Measurements from ENCODE around the gene MAMDC2. TPM values are rescaled to one million over a fixed set of nuclear protein-coding genes. Genes with fewer than 3 reads are reported as not detected.
A peak's percentile ranks its signal among the peaks of the same experiment; 100 is the strongest.

MAMDC2 gene
- total RNA-seq, 1 experiment from 2014 or later: not detected

DNA sequence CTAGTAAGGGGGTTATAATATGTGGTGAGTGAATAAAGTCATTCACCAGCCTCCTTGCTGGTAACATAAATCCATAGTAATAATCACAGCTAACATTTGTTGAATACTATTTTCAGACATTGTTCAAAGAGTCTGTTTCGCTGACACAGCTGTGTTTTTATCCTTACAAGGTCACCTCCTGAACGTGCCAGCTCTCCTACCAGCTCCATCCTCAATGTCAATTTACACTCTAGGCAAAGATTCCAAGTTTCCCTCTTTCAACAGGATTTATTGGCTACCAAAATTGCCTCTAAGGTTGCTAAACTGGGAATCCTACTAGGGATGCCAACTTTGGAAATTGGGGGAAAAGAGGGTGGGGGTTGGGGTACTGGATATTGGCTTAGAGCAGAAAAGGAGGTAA is 184.5 kb downstream of the MAMDC2 start:
- Mint-ChIP-seq H3K36me3 (ENCODE audit: insufficient read depth, unreplicated experiment) (no peaks in the 10 kb centered on the region), H3K4me3 (ENCODE audit: unreplicated experiment) (no peak overlapping the region), H3K27me3 (ENCODE audit: insufficient read depth, unreplicated experiment) (no peaks in the 10 kb centered on the region), H3K9me3 (ENCODE audit: unreplicated experiment) (no peaks in the 10 kb centered on the region), H3K27ac (ENCODE audit: low read depth, unreplicated experiment) (no peak overlapping the region), H3K4me1 (ENCODE audit: insufficient read depth, unreplicated experiment) (no peaks in the 10 kb centered on the region)
- ChIA-PET POLR2A (interaction anchor here (1.0 to 1.5 kb wide), 3 partner anchors 27 to 102 kb away, joined by 3 to 7 read pairs (median 3); no protein-coding TSS in a partner anchor), CTCF (interaction anchor here (1.0 kb wide), 1 partner anchor 107 kb away, joined by 3 read pairs; no protein-coding TSS in a partner anchor)
- intact Hi-C loops (cut with micrococcal nuclease): no loop called here
- TF ChIP-seq CTCF (IDR thresholded peaks at IDR 0.05; ENCODE audit: unreplicated experiment): no peak
- BruUV-seq (replicated peaks): no TSS peak
- DNase-seq (ENCODE audit: unreplicated experiment): no peak

- H3K36me3 Mint-ChIP-seq (ENCODE audit: insufficient read depth, unreplicated experiment): no peaks in the 10 kb centered on the region
- no peak overlapping the region for H3K4me3 Mint-ChIP-seq (ENCODE audit: unreplicated experiment)
- no peaks in the 10 kb centered on the region for H3K4me1 Mint-ChIP-seq (ENCODE audit: insufficient read depth, unreplicated experiment)
- no peak overlapping the region for H3K27ac Mint-ChIP-seq (ENCODE audit: low read depth, unreplicated experiment)
- no peak for TF ChIP-seq CTCF (IDR thresholded peaks at IDR 0.05; ENCODE audit: unreplicated experiment)
- ChIA-PET CTCF (interaction anchor here (0.8 to 1.0 kb wide), 2 partner anchors 108 to 156 kb away, joined by 3 read pairs; no protein-coding TSS in a partner anchor), POLR2A (interaction anchor here (1.0 to 1.5 kb wide), 2 partner anchors 26 to 29 kb away, joined by 3 to 7 read pairs; no protein-coding TSS in a partner anchor)
- BruUV-seq (replicated peaks): no TSS peak
- intact Hi-C loops (cut with micrococcal nuclease): loop anchor here (1.0 kb wide), 2 partner anchors 107 to 256 kb away; no protein-coding TSS in a partner anchor
- no peaks in the 10 kb centered on the region for H3K27me3 Mint-ChIP-seq (ENCODE audit: insufficient read depth, unreplicated experiment)
- H3K9me3 Mint-ChIP-seq (ENCODE audit: unreplicated experiment): no peaks in the 10 kb centered on the region
- DNase-seq (ENCODE audit: unreplicated experiment): no peak
These were observed 185.0 kb downstream of the MAMDC2 start for GRCh38 chr9:70228611-70229010.

DNA sequence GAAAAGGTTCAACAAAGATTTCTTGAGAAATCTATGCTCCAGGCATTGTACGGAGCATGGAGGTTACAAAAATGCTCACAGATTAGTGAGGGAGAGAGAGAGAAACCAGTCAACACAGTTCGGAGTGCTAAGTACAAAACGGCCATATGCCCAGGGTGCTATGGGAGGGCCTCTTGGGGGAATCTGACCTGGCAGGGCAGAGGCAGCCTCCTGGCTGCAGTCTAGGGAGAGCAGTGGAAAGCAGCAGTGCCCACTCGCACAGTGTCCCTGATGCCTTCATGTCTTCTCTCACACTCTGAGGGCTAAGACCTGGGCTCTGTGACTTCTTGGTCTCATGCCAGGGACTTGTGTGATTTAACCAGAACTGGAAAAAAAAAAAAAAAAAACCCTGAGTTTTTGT is 185.4 kb downstream of the MAMDC2 start:
- no peak overlapping the region for H3K4me3 Mint-ChIP-seq (ENCODE audit: unreplicated experiment)
- H3K27me3 Mint-ChIP-seq (ENCODE audit: insufficient read depth, unreplicated experiment): no peaks in the 10 kb centered on the region
- no peak overlapping the region for H3K27ac Mint-ChIP-seq (ENCODE audit: low read depth, unreplicated experiment)
- DNase-seq (ENCODE audit: unreplicated experiment): no peak
- no peaks in the 10 kb centered on the region for H3K36me3 Mint-ChIP-seq (ENCODE audit: insufficient read depth, unreplicated experiment)
- CTCF ChIA-PET: interaction anchor here (0.6 to 1.3 kb wide), 4 partner anchors 108 to 255 kb away, joined by 3 to 7 read pairs (median 3); no protein-coding TSS in a partner anchor
- intact Hi-C loops (cut with micrococcal nuclease): loop anchor here (1.0 kb wide), 2 partner anchors 108 to 257 kb away; no protein-coding TSS in a partner anchor
- H3K9me3 Mint-ChIP-seq (ENCODE audit: unreplicated experiment): no peaks in the 10 kb centered on the region
- BruUV-seq (replicated peaks): no TSS peak
- POLR2A ChIA-PET: interaction anchor here (1.5 kb wide), 1 partner anchor 29 kb away, joined by 7 read pairs; no protein-coding TSS in a partner anchor
- no peak for TF ChIP-seq CTCF (IDR thresholded peaks at IDR 0.05; ENCODE audit: unreplicated experiment)
- no peaks in the 10 kb centered on the region for H3K4me1 Mint-ChIP-seq (ENCODE audit: insufficient read depth, unreplicated experiment)

- DNase-seq (ENCODE audit: unreplicated experiment): peak; percentile 33
- ChIA-PET CTCF (interaction anchor here (0.6 to 1.3 kb wide), 3 partner anchors 108 to 255 kb away, joined by 3 to 7 read pairs (median 3); no protein-coding TSS in a partner anchor), POLR2A (interaction anchor here (0.8 kb wide), 1 partner anchor 26 kb away, joined by 3 read pairs; no protein-coding TSS in a partner anchor)
- H3K27me3 Mint-ChIP-seq (ENCODE audit: insufficient read depth, unreplicated experiment): no peaks in the 10 kb centered on the region
- intact Hi-C loops (cut with micrococcal nuclease): loop anchor here (1.0 kb wide), 2 partner anchors 108 to 257 kb away; no protein-coding TSS in a partner anchor
- no peaks in the 10 kb centered on the region for H3K4me1 Mint-ChIP-seq (ENCODE audit: insufficient read depth, unreplicated experiment)
- H3K36me3 Mint-ChIP-seq (ENCODE audit: insufficient read depth, unreplicated experiment): no peaks in the 10 kb centered on the region
- H3K4me3 Mint-ChIP-seq (ENCODE audit: unreplicated experiment): no peak overlapping the region
- peak; percentile 29 for TF ChIP-seq CTCF (IDR thresholded peaks at IDR 0.05; ENCODE audit: unreplicated experiment)
- BruUV-seq (replicated peaks): no TSS peak
- H3K27ac Mint-ChIP-seq (ENCODE audit: low read depth, unreplicated experiment): no peak overlapping the region
- no peaks in the 10 kb centered on the region for H3K9me3 Mint-ChIP-seq (ENCODE audit: unreplicated experiment)
These were observed 185.9 kb downstream of the MAMDC2 start for GRCh38 chr9:70229579-70229978.

Measured in MCF 10A (cell line).